Smooth muscle cell (in vitro differentiated cells): ENCODE results near the gene TARDBP. TPM values are rescaled to one million over a fixed set of nuclear protein-coding genes. Genes with fewer than 3 reads are reported as not detected.
"Not testable (repeated sequence)": the region's sequence is repeated elsewhere in the genome, so short reads cannot be mapped to it uniquely, and the experiment has no call there.

Experiments used
- DNase-seq: peaks from one replicate; lab custom pipeline; 2025; ENCODE audit not compliant: unreplicated experiment; lab: John Stamatoyannopoulos, UW
- H2AFZ ChIP-seq: fragments of 200-600 bp; sonication (generic); 2 replicates; pipeline ENCODE4 v1.6.0; 2016; ENCODE audit warnings: antibody characterized with exemption, low read depth, mild to moderate bottlenecking
- H3F3A ChIP-seq: fragments of 200-600 bp; sonication (generic); 2 replicates; pipeline ENCODE4 v1.6.0; 2017; ENCODE audit warnings: antibody characterized with exemption, low read depth
- H3K27ac ChIP-seq: fragments of 200-600 bp; sonication (generic); 2 replicates; pipeline ENCODE4 v1.5.1; 2016; ENCODE audit warnings: low read depth, mild to moderate bottlenecking
- H3K27me3 ChIP-seq: fragments of 200-600 bp; sonication (generic); 2 replicates; pipeline ENCODE4 v1.6.1; 2016; ENCODE audit warnings: low read depth, mild to moderate bottlenecking
- H3K36me3 ChIP-seq: fragments of 200-600 bp; sonication (generic); 2 replicates; pipeline ENCODE4 v1.5.1; 2016; ENCODE audit warnings: low read depth
- H3K4me1 ChIP-seq: fragments of 200-600 bp; sonication (generic); 2 replicates; pipeline ENCODE4 v1.5.1; 2016; ENCODE audit warnings: low read depth
- H3K4me2 ChIP-seq: fragments of 200-600 bp; sonication (generic); 2 replicates; pipeline ENCODE4 v1.6.0; 2016; ENCODE audit warnings: mild to moderate bottlenecking
- H3K4me3 ChIP-seq: fragments of 200-600 bp; sonication (generic); 2 replicates; pipeline ENCODE4 v1.5.1; 2016; ENCODE audit warnings: mild to moderate bottlenecking
- H3K79me2 ChIP-seq: fragments of 200-600 bp; sonication (generic); 2 replicates; pipeline ENCODE4 v1.6.0; 2016; ENCODE audit warnings: low read depth, mild to moderate bottlenecking
- H3K9ac ChIP-seq: fragments of 200-600 bp; sonication (generic); 2 replicates; pipeline ENCODE4 v1.6.0; 2016; ENCODE audit warnings: low read depth
- H3K9me3 ChIP-seq: fragments of 200-600 bp; sonication (generic); replicated peaks from 2 replicates; pipeline ENCODE4 v1.5.1; 2016; ENCODE audit warnings: low read depth
- H4K20me1 ChIP-seq: fragments of 200-600 bp; sonication (generic); 2 replicates; pipeline ENCODE4 v1.6.0; 2016; ENCODE audit warnings: low read depth
- CTCF ChIP-seq: fragments of 200-600 bp; sonication (generic); IDR thresholded peaks from 2 replicates; pipeline ENCODE4 v1.5.1; 2017; ENCODE audit warnings: borderline replicate concordance, mild to moderate bottlenecking, antibody characterized with exemption; ENCODE audit not compliant: insufficient read depth, poor library complexity, severe bottlenecking
- WGBS: methylation state at CpG from one replicate; pipeline ENCODE4 v1.1.7; 2016; ENCODE audit warnings: low lambda C conversion rate; 5-methylcytosine and 5-hydroxymethylcytosine counted together
- polyA plus RNA-seq: library from polyadenylated mRNA; unstranded; fragments of >200 nt; fragmentation: Nextera tagmentation; extraction: Ambion mirVana; gene quantifications from 2 replicates; pipeline ENCODE4 v1.2.1, GENCODE V29; 2016
- total RNA-seq: library from RNA; depleted of rRNA; stranded (reverse); fragments of >200 nt; gene quantifications from 2 replicates; pipeline ENCODE4 v1.2.3, GENCODE V29; 2014

Gene TARDBP
- total and polyA plus RNA-seq, 2 experiments from 2014 or later, result 90.6 to 105 TPM

GRCh38 chr1:10990828-10991227 is 21.6 kb upstream of the TARDBP start:
- no peak for TF ChIP-seq CTCF
- Histone ChIP-seq H3K4me2 (no peak overlapping the region), H3F3A (no peaks in the 10 kb centered on the region), H4K20me1 (no peaks in the 10 kb centered on the region), H3K9ac (no peak overlapping the region), H3K4me3 (no peak overlapping the region), H3K27me3 (peaks cover 13% of the 10 kb centered on the region), H2AFZ (no peak overlapping the region), H3K27ac (no peak overlapping the region), H3K9me3 (no peaks in the 10 kb centered on the region), H3K79me2 (no peaks in the 10 kb centered on the region), H3K36me3 (no peaks in the 10 kb centered on the region), H3K4me1 (no peaks in the 10 kb centered on the region)
- DNase-seq, result no peak
- WGBS, result 96% methylated on average over 7 of the region's 7 CpGs

- H3K9ac ChIP-seq, H3F3A ChIP-seq, H3K27ac ChIP-seq, H3K27me3 ChIP-seq, H3K4me1 ChIP-seq, H3K9me3 ChIP-seq, H3K79me2 ChIP-seq, H4K20me1 ChIP-seq, H2AFZ ChIP-seq, H3K4me2 ChIP-seq, H3K36me3 ChIP-seq, DNase-seq, H3K4me3 ChIP-seq: not testable (repeated sequence)
- 92% methylated on average over 2 of the region's 2 CpGs for WGBS
Observed at GRCh38 chr1:10992004-10992403, 20.4 kb upstream of the TARDBP start.

GRCh38 chr1:10992864-10993263 is 19.6 kb upstream of the TARDBP start:
- Histone ChIP-seq H3K4me2 (no peak overlapping the region), H3K36me3 (no peaks in the 10 kb centered on the region)
- 98% methylated on average over 4 of the region's 4 CpGs for WGBS

GRCh38 chr1:10996100-10996499 is 16.4 kb upstream of the TARDBP start:
- peaks cover 4% of the 10 kb centered on the region for H3K27me3 ChIP-seq
- H3K4me1 ChIP-seq, result no peaks in the 10 kb centered on the region
- WGBS, result 88% methylated on average over 3 of the region's 3 CpGs
- H3K27ac ChIP-seq, result no peak overlapping the region
- TF ChIP-seq CTCF, result no peak
- no peak overlapping the region for H3K4me3 ChIP-seq
- H3K36me3 ChIP-seq, result no peaks in the 10 kb centered on the region
- no peaks in the 10 kb centered on the region for H4K20me1 ChIP-seq
- H3K9me3 ChIP-seq, result no peaks in the 10 kb centered on the region
- H3F3A ChIP-seq, result no peaks in the 10 kb centered on the region
- no peaks in the 10 kb centered on the region for H3K79me2 ChIP-seq
- H3K4me2 ChIP-seq, result no peak overlapping the region
- DNase-seq, result no peak
- H2AFZ ChIP-seq, result no peak overlapping the region
- no peak overlapping the region for H3K9ac ChIP-seq

More at GRCh38 chr1:10992864-10993263, 19.6 kb upstream of the TARDBP start:
- TF ChIP-seq CTCF, result no peak
- H3K27me3 ChIP-seq, result peaks cover 6% of the 10 kb centered on the region
- H3K4me1 ChIP-seq, result no peaks in the 10 kb centered on the region
- H3K9ac ChIP-seq, result no peak overlapping the region
- no peaks in the 10 kb centered on the region for H3F3A ChIP-seq
- no peaks in the 10 kb centered on the region for H4K20me1 ChIP-seq
- H3K4me3 ChIP-seq, result no peak overlapping the region
- H3K79me2 ChIP-seq, result no peaks in the 10 kb centered on the region
- DNase-seq, result no peak
- H2AFZ ChIP-seq, result no peak overlapping the region
- no peak overlapping the region for H3K27ac ChIP-seq
- H3K9me3 ChIP-seq, result no peaks in the 10 kb centered on the region
